ENCODE data around the gene ATP6V1G3.

The ATP6V1G3 gene

GRCh38 chr1:198545156-198545555 lies 4.7 kb upstream of the ATP6V1G3 start:
- ChIA-PET POLR2A (ENCODE audit: low non-redundant PET) (no interaction called here), CTCF (interaction anchor here (0.6 kb wide), 1 partner anchor 277 kb away, joined by 3 read pairs; no protein-coding TSS in a partner anchor)
- no peak for DNase-seq (ENCODE audit: low spot score)
- no peak overlapping the region for H3K27ac ChIP-seq
- no peak for TF ChIP-seq CTCF (conservative IDR thresholded peaks at IDR 0.05; ENCODE audit: low read depth)

DNA sequence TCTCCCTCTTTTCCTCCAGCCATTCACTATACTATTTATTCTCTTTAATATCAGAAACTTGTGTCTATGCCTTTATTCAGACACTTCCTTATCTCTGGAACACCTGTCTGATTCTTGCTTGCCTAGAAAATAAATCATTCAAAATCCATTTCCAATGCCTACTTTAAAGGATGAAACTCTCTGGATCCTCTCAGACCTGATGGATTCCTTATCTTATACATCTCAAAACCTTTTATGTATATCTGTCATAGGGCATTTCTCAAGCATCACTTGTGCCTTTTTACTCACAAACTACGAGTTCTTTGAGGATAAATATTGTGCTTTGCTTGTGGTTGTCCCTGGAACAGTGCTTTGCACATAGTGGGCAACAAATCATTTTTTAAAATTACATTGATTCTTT lies 3.8 kb upstream of the ATP6V1G3 start:
- no peak for DNase-seq (ENCODE audit: low spot score)
- ChIA-PET CTCF (interaction anchor here (0.6 kb wide), 2 partner anchors 443 to 1124 kb away, joined by 4 read pairs; no protein-coding TSS in a partner anchor), POLR2A (ENCODE audit: low non-redundant PET) (no interaction called here)
- no peak overlapping the region for H3K27ac ChIP-seq
- no peak for TF ChIP-seq CTCF (conservative IDR thresholded peaks at IDR 0.05; ENCODE audit: low read depth)

GRCh38 chr1:198543670-198544260 lies 3.3 kb upstream of the ATP6V1G3 start:
- no peak for DNase-seq (ENCODE audit: low spot score)
- ChIA-PET POLR2A (ENCODE audit: low non-redundant PET) (no interaction called here), CTCF (interaction anchor here (0.6 kb wide), 2 partner anchors 443 to 1124 kb away, joined by 4 read pairs; no protein-coding TSS in a partner anchor)
- TF ChIP-seq CTCF (conservative IDR thresholded peaks at IDR 0.05; ENCODE audit: low read depth), result no peak
- H3K27ac ChIP-seq, result no peak overlapping the region

DNA sequence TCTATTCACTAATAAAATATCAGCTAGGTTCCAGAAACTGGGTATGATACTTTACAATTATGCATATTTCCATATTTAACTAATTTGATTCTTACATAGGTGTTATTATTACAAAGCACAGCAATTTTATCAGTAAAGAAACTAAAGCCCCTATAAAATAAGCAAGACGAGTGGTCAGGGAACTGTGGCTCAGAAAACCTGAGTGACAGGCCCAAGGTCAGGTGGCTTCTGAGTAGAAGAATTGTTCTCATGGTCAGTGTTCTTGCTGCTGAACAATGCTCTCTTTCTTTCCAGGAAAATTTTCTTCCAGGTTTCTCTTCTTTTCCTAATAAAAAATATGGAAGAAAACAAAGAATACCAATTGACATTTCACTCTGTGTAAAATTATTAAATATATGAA lies 2.2 kb upstream of the ATP6V1G3 start:
- ChIA-PET POLR2A (ENCODE audit: low non-redundant PET) (no interaction called here), CTCF (interaction anchor here (0.5 to 0.9 kb wide), 4 partner anchors 21 to 88 kb away, joined by 3 to 7 read pairs (median 4); no protein-coding TSS in a partner anchor)
- no peak overlapping the region for H3K27ac ChIP-seq
- no peak for DNase-seq (ENCODE audit: low spot score)
- TF ChIP-seq CTCF (conservative IDR thresholded peaks at IDR 0.05; ENCODE audit: low read depth), result no peak

DNA sequence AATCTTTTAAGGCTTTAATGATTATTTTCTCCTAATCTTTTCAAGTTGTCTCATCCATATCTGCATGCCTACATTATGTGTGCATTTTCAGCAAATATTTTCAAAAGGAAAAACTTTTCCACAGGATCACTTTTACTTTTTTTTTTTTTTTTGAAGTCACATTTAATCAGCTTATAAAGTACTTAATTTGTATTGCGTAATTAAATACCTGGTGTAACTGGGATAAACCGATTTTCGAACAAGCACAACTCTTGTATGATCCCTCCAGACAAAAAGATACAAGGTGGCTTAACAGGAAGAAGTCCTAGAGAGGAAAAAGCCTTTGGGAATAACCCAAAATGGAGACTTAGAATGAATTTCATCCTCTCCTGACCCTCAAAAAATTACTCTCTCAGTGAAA lies 1.3 kb upstream of the ATP6V1G3 start:
- POLR2A ChIA-PET (ENCODE audit: low non-redundant PET), result interaction anchor here (0.6 kb wide), 1 partner anchor 22 kb away, joined by 3 read pairs; no protein-coding TSS in a partner anchor
- CTCF ChIA-PET, result interaction anchor here (0.6 to 0.9 kb wide), 2 partner anchors 30 to 93 kb away, joined by 3 to 7 read pairs; no protein-coding TSS in a partner anchor
- no peak for DNase-seq (ENCODE audit: low spot score)

More for the DNA sequence above, 1.3 kb upstream of the ATP6V1G3 start:
- H3K27ac ChIP-seq, result no peak overlapping the region
- TF ChIP-seq CTCF (conservative IDR thresholded peaks at IDR 0.05; ENCODE audit: low read depth), result no peak
